ENCODE measurements around the gene ATXN1. TPM values are rescaled to one million over a fixed set of nuclear protein-coding genes. Genes with fewer than 3 reads are reported as not detected.

Gene ATXN1
- polyA plus RNA-seq, 1 donor from 2014 or later: 28.2 TPM

- no peaks in the 10 kb centered on the region for H3K36me3 ChIP-seq (ENCODE audit: insufficient read depth, low read length)
- no peaks in the 10 kb centered on the region for H4K20me1 ChIP-seq (ENCODE audit: insufficient read depth)
- H3K27ac ChIP-seq (ENCODE audit: low read length): no peak overlapping the region
- H3K4me2 ChIP-seq (ENCODE audit: low read length): no peak overlapping the region
- no peak overlapping the region for H3K9ac ChIP-seq (ENCODE audit: low read length)
- H3K79me2 ChIP-seq (replicated peaks; ENCODE audit: insufficient read depth, low read length): peaks cover 37% of the 10 kb centered on the region
- H3K27me3 ChIP-seq (ENCODE audit: insufficient read depth, low read depth, low read length): no peaks in the 10 kb centered on the region
- H3K9me3 ChIP-seq (ENCODE audit: low read length): no peaks in the 10 kb centered on the region
- no peak overlapping the region for H3K4me3 ChIP-seq (ENCODE audit: low read length)
- H3F3A ChIP-seq (ENCODE audit: insufficient read depth, low read length, poor library complexity, severe bottlenecking): peaks cover 5% of the 10 kb centered on the region
- H2AFZ ChIP-seq (ENCODE audit: low read depth, low read length): no peak overlapping the region
- no peaks in the 10 kb centered on the region for H3K9me2 ChIP-seq (ENCODE audit: insufficient read depth, low read length)
- TF ChIP-seq MXI1 (conservative IDR thresholded peaks at IDR 0.05; ENCODE audit: poor library complexity, severe bottlenecking) (no peak), REST (IDR thresholded peaks at IDR 0.05; ENCODE audit: borderline replicate concordance) (no peak), POLR2AphosphoS5 (IDR thresholded peaks at IDR 0.05) (no peak), SMC3 (conservative IDR thresholded peaks at IDR 0.05; ENCODE audit: poor library complexity) (no peak), RAD21 (conservative IDR thresholded peaks at IDR 0.05) (no peak), CTCF (IDR thresholded peaks at IDR 0.05; ENCODE audit: poor library complexity, severe bottlenecking) (no peak), EZH2 (IDR thresholded peaks at IDR 0.05; ENCODE audit: borderline replicate concordance, insufficient read depth, low read length, poor library complexity, severe bottlenecking) (no peak), TAF1 (IDR thresholded peaks at IDR 0.05; ENCODE audit: low read depth) (no peak), EP300 (conservative IDR thresholded peaks at IDR 0.05; ENCODE audit: poor library complexity, severe bottlenecking) (no peak)
Observed at GRCh38 chr6:16752206-16752866, 8.9 kb downstream of the ATXN1 start.

- Histone ChIP-seq H3K9me2 (ENCODE audit: insufficient read depth, low read length) (no peaks in the 10 kb centered on the region), H3K4me3 (ENCODE audit: low read length) (no peak overlapping the region), H3K79me2 (replicated peaks; ENCODE audit: insufficient read depth, low read length) (peaks cover 28% of the 10 kb centered on the region), H3K36me3 (ENCODE audit: insufficient read depth, low read length) (no peaks in the 10 kb centered on the region), H3K9ac (ENCODE audit: low read length) (no peak overlapping the region), H3F3A (ENCODE audit: insufficient read depth, low read length, poor library complexity, severe bottlenecking) (peaks cover 3% of the 10 kb centered on the region), H2AFZ (ENCODE audit: low read depth, low read length) (no peak overlapping the region), H4K20me1 (ENCODE audit: insufficient read depth) (no peaks in the 10 kb centered on the region), H3K27ac (ENCODE audit: low read length) (no peak overlapping the region), H3K27me3 (ENCODE audit: insufficient read depth, low read depth, low read length) (no peaks in the 10 kb centered on the region), H3K4me2 (ENCODE audit: low read length) (no peak overlapping the region), H3K9me3 (ENCODE audit: low read length) (no peaks in the 10 kb centered on the region)
- TF ChIP-seq SMC3 (conservative IDR thresholded peaks at IDR 0.05; ENCODE audit: poor library complexity): no peak
- TF ChIP-seq RAD21 (conservative IDR thresholded peaks at IDR 0.05): no peak
- TF ChIP-seq CTCF (IDR thresholded peaks at IDR 0.05; ENCODE audit: poor library complexity, severe bottlenecking): no peak
- TF ChIP-seq POLR2AphosphoS5 (IDR thresholded peaks at IDR 0.05): no peak
- no peak for TF ChIP-seq TAF1 (IDR thresholded peaks at IDR 0.05; ENCODE audit: low read depth)
- TF ChIP-seq EZH2 (IDR thresholded peaks at IDR 0.05; ENCODE audit: borderline replicate concordance, insufficient read depth, low read length, poor library complexity, severe bottlenecking): no peak
- TF ChIP-seq REST (IDR thresholded peaks at IDR 0.05; ENCODE audit: borderline replicate concordance): no peak
- TF ChIP-seq MXI1 (conservative IDR thresholded peaks at IDR 0.05; ENCODE audit: poor library complexity, severe bottlenecking): no peak
- TF ChIP-seq EP300 (conservative IDR thresholded peaks at IDR 0.05; ENCODE audit: poor library complexity, severe bottlenecking): no peak
Observed at GRCh38 chr6:16751251-16751946, 9.9 kb downstream of the ATXN1 start.

All from neural cell (in vitro differentiated cells).